Colonic mucosa (tissue), 4 donors: ENCODE data around the gene MNAT1. TPM values are rescaled to one million over a fixed set of nuclear protein-coding genes. Genes with fewer than 3 reads are reported as not detected.

Source experiments
- DNase-seq: peaks from one replicate; pipeline ENCODE4 v3.0.0-alpha.2; 2020
- H3K27ac ChIP-seq: fragments of 200-600 bp; one replicate; pipeline ENCODE4 v1.8.0; 2021
- H3K27me3 ChIP-seq: fragments of 200-600 bp; one replicate; pipeline ENCODE4 v1.8.0; 2021
- H3K36me3 ChIP-seq: fragments of 200-600 bp; one replicate; pipeline ENCODE4 v1.8.0; 2021
- H3K4me1 ChIP-seq: fragments of 200-600 bp; one replicate; pipeline ENCODE4 v1.8.0; 2021; ENCODE audit warnings: mild to moderate bottlenecking
- H3K4me3 ChIP-seq: fragments of 200-600 bp; one replicate; pipeline ENCODE4 v1.8.0; 2021
- H3K9ac ChIP-seq, 2 donors: one replicate each; pipeline ENCODE4 v1.7.0; 2013; ENCODE audit warnings: control low read depth in 2 of 2, low read depth in 2 of 2, low read length in 2 of 2
- H3K9me3 ChIP-seq: fragments of 200-600 bp; one replicate; pipeline ENCODE4 v1.8.0; 2021
- intact Hi-C: fragments of 100-400 bp; cut with DNase I; formaldehyde crosslinking; loops from one replicate; pipeline ENCODE4 v1.14.1; 2022
- total RNA-seq, 2 donors: library from RNA; stranded (reverse); fragmentation: NEBNext Ultra II Directional in 1 of 2; extraction: Animal tissue kit (Norgen Biotek cat#: 25700) in 1 of 2; gene quantifications; one replicate each; pipeline ENCODE4 v1.2.1, GENCODE V29; 2021
- TF ChIP-seq, protein P1 (sequence below): fragments of 200-600 bp; IDR thresholded peaks from one replicate; pipeline ENCODE4 v1.8.0; 2022; ENCODE audit warnings: antibody characterized with exemption, mild to moderate bottlenecking
- donor health status: healthy.
- donor health status: DM: no; HTN: no; CAD: no.
- donor health status: DM: no; HTN: no; CAD: no.

MNAT1 gene
- total RNA-seq, 2 donors from 2014 or later: 14.5 to 15.4 TPM

DNA sequence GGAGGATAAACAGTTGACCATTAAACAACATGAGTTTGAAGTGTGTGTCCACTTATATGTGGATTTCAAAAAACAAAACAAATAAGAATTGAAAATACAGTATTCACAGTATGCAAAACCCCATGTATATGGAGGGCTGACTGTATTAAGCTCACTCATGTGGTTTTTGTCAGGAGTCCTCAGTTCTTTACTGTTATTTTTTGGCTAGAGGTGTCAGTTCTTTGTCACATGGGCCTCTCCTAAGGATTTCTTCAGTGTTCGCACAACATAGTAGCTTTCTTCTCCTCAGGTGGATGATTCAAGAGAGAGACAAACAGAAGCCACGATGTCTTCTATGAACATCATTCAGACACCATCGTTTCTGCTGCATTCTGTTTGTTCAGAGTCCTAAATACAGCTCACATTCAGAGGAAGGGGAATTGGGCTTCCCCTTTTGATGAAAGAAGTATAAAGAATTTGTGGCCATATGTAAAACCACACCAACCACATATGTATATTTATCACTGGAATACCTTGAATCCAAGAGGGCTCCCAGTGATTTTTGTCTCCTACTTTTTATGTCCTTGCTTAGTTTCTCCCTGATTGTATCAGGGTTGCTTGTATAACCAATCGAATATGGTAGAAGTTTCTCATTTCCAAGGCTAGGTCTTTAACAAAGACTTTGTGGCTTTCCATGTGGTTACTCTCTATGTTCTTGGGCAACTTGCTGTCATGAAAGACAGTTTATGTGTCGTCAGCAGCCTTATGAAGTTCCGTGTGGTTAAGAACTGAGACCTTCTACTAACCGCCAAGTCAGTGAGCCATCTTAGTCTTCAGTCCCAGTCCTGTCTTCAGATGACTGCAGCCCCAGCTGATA, 18.9 kb downstream of the MNAT1 start:
- no peak for DNase-seq

DNA sequence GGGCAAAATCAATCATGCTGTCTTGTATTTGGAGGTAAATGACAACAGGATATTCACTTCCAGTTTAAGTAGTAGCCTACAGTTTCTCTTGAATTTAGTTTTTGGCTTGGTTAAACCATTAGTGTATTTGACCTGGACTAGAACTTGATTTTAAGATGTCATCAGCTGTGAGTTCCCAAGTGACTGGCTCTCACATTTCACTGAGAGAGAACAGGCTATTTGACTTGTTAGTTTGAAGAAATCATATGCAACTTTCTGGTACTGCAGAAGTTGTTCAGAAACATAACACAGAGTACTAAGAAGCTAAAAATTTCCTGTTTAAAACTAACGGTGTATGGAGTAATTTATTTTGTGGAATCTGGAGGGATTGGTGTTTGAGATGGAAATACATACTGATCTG, 22.3 kb downstream of the MNAT1 start:
- intact Hi-C loops: no loop called here
- Histone ChIP-seq H3K4me1 (no peaks in the 10 kb centered on the region), H3K9me3 (no peaks in the 10 kb centered on the region), H3K27ac (no peak overlapping the region), H3K36me3 (no peaks in the 10 kb centered on the region), H3K9ac (no peak overlapping the region), H3K4me3 (no peak overlapping the region), H3K27me3 (no peaks in the 10 kb centered on the region)
- DNase-seq: no peak
- TF ChIP-seq, protein P1, sequence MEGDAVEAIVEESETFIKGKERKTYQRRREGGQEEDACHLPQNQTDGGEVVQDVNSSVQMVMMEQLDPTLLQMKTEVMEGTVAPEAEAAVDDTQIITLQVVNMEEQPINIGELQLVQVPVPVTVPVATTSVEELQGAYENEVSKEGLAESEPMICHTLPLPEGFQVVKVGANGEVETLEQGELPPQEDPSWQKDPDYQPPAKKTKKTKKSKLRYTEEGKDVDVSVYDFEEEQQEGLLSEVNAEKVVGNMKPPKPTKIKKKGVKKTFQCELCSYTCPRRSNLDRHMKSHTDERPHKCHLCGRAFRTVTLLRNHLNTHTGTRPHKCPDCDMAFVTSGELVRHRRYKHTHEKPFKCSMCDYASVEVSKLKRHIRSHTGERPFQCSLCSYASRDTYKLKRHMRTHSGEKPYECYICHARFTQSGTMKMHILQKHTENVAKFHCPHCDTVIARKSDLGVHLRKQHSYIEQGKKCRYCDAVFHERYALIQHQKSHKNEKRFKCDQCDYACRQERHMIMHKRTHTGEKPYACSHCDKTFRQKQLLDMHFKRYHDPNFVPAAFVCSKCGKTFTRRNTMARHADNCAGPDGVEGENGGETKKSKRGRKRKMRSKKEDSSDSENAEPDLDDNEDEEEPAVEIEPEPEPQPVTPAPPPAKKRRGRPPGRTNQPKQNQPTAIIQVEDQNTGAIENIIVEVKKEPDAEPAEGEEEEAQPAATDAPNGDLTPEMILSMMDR: no peak

More for the DNA sequence above, 18.9 kb downstream of the MNAT1 start:
- H3K27ac ChIP-seq: no peak overlapping the region
- TF ChIP-seq, protein P1: no peak
- intact Hi-C loops: no loop called here
- H3K4me3 ChIP-seq: no peak overlapping the region
- no peaks in the 10 kb centered on the region for H3K4me1 ChIP-seq
- no peaks in the 10 kb centered on the region for H3K9me3 ChIP-seq
- no peak overlapping the region for H3K9ac ChIP-seq
- H3K27me3 ChIP-seq: no peaks in the 10 kb centered on the region
- no peaks in the 10 kb centered on the region for H3K36me3 ChIP-seq

GRCh38 chr14:60757567-60758002, 23.0 kb downstream of the MNAT1 start:
- Histone ChIP-seq H3K27me3 (no peaks in the 10 kb centered on the region), H3K4me3 (no peak overlapping the region), H3K9me3 (no peaks in the 10 kb centered on the region), H3K4me1 (no peaks in the 10 kb centered on the region), H3K27ac (no peak overlapping the region), H3K9ac (no peak overlapping the region), H3K36me3 (no peaks in the 10 kb centered on the region)
- DNase-seq: no peak
- TF ChIP-seq, protein P1: no peak
- intact Hi-C loops: no loop called here

- H3K27me3 ChIP-seq: no peaks in the 10 kb centered on the region
- no peak overlapping the region for H3K27ac ChIP-seq
- H3K36me3 ChIP-seq: no peaks in the 10 kb centered on the region
- H3K4me1 ChIP-seq: no peaks in the 10 kb centered on the region
- H3K9ac ChIP-seq: no peak overlapping the region
- TF ChIP-seq, protein P1: no peak
- no peaks in the 10 kb centered on the region for H3K9me3 ChIP-seq
- DNase-seq: no peak
- intact Hi-C loops: no loop called here
- no peak overlapping the region for H3K4me3 ChIP-seq
Observed at GRCh38 chr14:60758885-60759284, 24.3 kb downstream of the MNAT1 start.

- no peak for DNase-seq
- Histone ChIP-seq H3K4me1 (no peaks in the 10 kb centered on the region), H3K9ac (no peak overlapping the region), H3K27me3 (no peaks in the 10 kb centered on the region), H3K9me3 (no peaks in the 10 kb centered on the region), H3K27ac (no peak overlapping the region), H3K36me3 (no peaks in the 10 kb centered on the region), H3K4me3 (no peak overlapping the region)
- TF ChIP-seq, protein P1: no peak
- intact Hi-C loops: no loop called here
Observed at GRCh38 chr14:60760209-60760608, 25.6 kb downstream of the MNAT1 start.
